Measurements from ENCODE around the gene PICALM. TPM values are rescaled to one million over a fixed set of nuclear protein-coding genes. Genes with fewer than 3 reads are reported as not detected.

The PICALM gene
- total RNA-seq, 1 donor from 2014 or later = 218 TPM

DNA sequence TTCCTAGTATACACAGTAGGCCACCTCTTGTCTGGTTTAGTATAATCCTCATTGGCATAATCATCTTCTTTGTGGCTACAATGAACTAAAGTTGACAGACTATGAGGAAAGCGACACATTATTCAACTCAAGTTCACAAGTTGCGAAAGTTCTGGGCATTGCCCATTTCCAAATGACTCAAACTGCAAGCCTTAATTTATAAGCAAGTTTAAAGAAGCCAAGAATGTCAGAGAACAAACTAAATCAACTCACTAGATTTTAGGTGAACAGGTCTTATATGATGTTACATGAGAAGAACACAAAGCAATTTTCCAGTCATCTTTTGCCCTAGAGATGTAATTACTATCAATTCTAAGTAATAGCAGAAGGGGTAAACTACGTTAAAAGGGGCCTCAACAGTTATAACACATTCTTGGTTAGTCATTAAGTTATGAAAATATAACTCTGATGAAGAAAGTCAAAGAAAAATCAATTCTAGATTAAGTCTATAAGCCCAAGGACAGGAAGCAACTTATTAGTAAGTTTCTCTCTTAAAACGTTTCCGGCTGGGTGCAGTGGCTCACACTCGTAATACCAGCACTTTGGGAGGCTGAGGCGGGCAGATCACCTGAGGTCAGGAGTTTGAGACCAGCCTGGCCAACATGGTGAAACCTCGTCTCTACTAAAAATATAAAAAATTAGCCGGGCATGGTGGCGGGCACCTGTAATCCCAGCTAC lies 21.5 kb downstream of the PICALM start:
- peak; percentile 51 for DNase-seq (ENCODE audit: low read depth)
- TF ChIP-seq, protein P1, sequence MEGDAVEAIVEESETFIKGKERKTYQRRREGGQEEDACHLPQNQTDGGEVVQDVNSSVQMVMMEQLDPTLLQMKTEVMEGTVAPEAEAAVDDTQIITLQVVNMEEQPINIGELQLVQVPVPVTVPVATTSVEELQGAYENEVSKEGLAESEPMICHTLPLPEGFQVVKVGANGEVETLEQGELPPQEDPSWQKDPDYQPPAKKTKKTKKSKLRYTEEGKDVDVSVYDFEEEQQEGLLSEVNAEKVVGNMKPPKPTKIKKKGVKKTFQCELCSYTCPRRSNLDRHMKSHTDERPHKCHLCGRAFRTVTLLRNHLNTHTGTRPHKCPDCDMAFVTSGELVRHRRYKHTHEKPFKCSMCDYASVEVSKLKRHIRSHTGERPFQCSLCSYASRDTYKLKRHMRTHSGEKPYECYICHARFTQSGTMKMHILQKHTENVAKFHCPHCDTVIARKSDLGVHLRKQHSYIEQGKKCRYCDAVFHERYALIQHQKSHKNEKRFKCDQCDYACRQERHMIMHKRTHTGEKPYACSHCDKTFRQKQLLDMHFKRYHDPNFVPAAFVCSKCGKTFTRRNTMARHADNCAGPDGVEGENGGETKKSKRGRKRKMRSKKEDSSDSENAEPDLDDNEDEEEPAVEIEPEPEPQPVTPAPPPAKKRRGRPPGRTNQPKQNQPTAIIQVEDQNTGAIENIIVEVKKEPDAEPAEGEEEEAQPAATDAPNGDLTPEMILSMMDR (conservative IDR thresholded peaks at IDR 0.05; ENCODE audit: low read depth, low read length) = no peak
- H3K4me3 ChIP-seq (ENCODE audit: low read depth, low read length) = no peak overlapping the region

DNA sequence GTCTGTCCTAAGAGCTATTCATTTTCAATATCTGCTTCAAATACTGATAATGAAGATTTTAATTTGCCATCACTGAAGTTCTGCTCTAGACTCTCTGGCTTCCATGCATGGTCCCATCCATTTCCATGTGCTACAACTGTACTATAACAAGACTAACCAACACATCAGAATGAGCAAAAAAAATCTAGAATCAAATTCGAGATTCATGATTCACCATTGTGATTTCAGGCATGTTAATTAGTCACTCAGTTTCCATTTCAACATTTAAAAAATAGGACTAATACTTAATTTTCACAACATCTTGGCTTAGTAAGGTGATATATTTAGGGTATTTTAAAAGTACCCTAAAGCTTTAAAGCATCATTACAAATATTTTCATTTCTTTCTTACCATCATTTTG lies 22.8 kb downstream of the PICALM start:
- no peak for DNase-seq (ENCODE audit: low read depth)

DNA sequence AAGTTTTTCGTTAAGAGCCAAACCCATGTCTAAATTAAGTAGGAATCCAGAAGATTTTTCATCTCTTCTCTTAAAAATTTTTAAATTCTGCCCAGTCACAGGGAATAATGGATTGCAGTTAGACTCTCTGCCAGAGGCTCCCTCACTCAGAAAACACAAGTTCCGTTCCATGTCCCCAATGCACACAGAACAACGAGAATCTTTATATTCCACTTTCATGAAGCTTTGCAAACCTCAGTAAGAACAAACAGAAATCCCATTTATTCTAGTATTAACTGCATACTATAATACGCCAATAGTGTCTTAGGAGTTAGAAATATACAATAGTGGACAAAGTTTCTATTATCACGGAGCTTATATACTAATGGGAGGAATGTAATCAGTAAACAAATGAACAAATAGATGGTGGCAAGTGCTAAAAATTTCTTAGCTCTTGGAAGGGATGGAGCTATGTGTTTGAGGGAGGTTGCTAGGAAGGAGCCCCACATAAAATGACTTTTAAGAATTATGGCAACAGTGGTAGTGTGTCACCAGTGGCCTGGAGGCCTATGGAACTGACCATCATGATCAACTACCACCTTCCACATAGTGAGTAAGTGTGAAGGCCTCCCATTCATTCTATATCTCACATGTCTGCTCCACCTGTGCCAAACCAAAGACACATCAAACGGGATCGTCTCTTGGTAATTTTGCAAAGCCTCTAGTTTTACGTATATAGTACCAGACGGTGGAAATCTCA lies 24.9 kb downstream of the PICALM start:
- no peak overlapping the region for H3K4me3 ChIP-seq (ENCODE audit: low read depth, low read length)
- no peak for DNase-seq (ENCODE audit: low read depth)
- TF ChIP-seq, protein P1 (conservative IDR thresholded peaks at IDR 0.05; ENCODE audit: low read depth, low read length) = no peak

More for the DNA sequence above, 22.8 kb downstream of the PICALM start:
- H3K4me3 ChIP-seq (ENCODE audit: low read depth, low read length) = no peak overlapping the region
- TF ChIP-seq, protein P1 (conservative IDR thresholded peaks at IDR 0.05; ENCODE audit: low read depth, low read length) = no peak

DNA sequence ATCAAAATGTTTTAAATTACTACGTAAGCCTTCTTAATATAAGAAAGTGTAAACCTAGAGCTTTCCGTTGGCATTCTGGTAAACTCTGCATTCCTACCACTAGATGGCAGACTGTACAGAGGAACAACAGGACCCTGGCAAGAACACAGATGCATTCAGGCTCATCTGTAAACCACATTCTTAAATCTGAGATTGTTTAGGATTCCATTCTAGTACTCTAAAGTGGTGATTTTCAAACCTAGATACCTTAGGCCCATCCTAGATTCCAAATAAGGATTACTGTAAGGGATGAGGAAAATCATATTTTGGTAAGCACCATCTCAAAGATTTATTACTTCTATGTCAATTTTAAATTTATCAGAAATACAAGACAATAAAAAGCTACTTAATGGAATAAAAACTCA lies 26.9 kb downstream of the PICALM start:
- peak; percentile 73 for DNase-seq (ENCODE audit: low read depth)
- TF ChIP-seq, protein P1 (conservative IDR thresholded peaks at IDR 0.05; ENCODE audit: low read depth, low read length) = peak; percentile 85
- H3K4me3 ChIP-seq (ENCODE audit: low read depth, low read length) = no peak overlapping the region

DNA sequence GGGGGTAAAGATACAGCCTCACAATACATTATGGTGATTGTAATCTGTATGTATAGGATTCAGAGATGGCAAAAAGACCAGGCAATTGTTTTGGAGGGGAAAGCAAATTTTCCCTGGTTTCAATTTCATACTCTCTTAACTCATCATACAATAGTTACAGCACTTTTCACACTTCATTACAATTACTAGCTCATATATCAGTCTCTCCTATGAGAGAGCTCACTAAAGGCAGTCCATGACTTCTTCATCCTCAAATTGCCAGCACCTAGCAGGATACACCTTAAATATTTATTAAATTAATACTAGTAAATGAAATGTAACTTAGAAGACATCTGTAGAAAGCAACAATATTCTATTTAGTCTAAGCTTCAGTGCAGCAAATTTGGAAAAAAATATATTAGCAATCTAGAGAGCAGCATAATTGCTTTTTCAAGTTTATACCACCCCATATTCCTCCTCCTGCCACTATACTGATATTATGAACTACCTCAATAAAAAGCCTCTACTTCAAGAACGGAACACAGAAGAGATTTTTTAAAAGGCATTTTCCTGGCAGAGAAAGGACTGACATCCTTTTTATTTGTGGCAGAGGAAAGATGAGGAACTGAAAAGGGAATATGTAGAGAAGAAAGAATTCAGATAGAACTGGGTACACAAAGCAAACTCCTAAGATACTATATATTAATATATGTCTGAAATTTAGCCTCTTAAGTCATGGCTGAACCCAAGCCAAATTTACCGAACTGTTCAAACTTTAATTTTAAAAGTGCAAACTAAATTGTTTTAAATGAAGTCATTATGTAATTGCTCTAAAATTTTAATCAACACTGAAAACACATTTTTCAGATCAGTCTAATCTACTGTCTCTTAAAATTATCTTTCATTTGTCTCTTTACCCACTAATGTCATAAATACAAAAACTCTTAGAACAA lies 27.7 kb downstream of the PICALM start:
- TF ChIP-seq, protein P1 (conservative IDR thresholded peaks at IDR 0.05; ENCODE audit: low read depth, low read length) = no peak
- no peak overlapping the region for H3K4me3 ChIP-seq (ENCODE audit: low read depth, low read length)
- DNase-seq (ENCODE audit: low read depth) = no peak

DNA sequence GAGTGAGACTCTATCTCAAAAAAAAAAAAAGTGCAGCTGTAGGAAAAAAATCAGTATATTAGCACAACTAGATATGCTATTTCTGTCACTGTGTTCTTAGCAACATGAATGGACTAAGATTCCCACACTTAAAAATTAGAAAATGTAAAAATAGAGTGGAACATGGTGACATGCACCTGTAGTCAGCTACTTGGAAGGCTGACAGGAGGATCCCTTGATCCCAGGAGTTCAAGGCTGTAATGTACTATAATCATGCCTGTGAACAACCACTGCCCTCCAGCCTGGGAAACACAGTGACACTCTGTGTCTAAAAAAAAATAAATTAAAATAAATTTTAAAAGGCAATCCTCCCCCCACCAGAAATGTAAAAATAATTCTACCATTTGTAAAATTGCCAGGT lies 29.8 kb downstream of the PICALM start:
- DNase-seq (ENCODE audit: low read depth) = no peak
- TF ChIP-seq, protein P1 (conservative IDR thresholded peaks at IDR 0.05; ENCODE audit: low read depth, low read length) = no peak
- H3K4me3 ChIP-seq (ENCODE audit: low read depth, low read length) = no peak overlapping the region

All from epithelial cell of proximal tubule (primary cell).